ENCODE results near the gene ZNG1B.
"Not testable (repeated sequence)": the region's sequence is repeated elsewhere in the genome, so short reads cannot be mapped to it uniquely, and the experiment has no call there.

DNA sequence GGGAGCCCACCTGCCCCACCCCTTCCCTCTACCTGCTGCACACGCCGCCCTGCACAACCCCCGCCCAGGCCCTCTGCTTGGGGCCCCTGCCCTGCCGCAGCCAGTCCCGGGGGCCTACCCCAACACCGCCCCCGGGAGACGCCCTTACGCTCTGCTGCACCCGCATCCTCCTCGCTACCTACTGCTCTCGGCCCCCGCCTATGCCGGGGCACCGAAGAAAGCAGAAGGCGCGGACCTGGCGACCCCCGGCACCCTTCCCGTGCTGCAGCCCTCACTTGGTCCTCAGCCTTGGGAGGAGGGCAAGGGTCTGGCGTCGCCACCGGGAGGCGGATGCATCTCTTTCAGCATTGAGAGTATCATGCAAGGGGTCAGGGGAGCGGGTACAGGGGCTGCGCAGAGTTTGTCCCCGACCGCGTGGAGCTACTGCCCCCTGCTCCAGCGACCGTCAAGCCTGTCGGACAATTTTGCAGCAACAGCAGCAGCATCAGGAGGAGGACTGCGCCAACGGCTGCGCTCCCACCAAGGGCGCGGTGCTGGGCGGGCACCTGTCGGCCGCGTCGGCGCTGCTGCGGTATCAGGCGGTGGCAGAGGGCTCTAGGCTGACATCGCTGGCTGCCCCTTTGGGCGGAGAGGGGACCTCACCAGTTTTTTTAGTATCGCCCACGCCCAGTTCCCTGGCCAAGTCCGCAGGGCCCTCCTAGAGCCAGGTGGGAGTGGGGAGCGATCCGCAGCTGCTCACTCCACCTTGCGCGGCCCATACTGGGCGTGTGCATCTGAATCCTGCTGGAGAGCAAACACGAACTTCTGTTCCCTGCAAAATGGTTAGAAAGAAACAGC is 62.6 kb downstream of the ZNG1B start:
- TF ChIP-seq TAF1 (IDR thresholded peaks at IDR 0.05; ENCODE audit: borderline replicate concordance, low read depth, low read length); POLR2AphosphoS5 (IDR thresholded peaks at IDR 0.05; ENCODE audit: low read depth, low read length); POLR2A (IDR thresholded peaks at IDR 0.05; ENCODE audit: low read depth, low read length): not testable (repeated sequence)
